Measurements from ENCODE around the gene BBX. TPM values are rescaled to one million over a fixed set of nuclear protein-coding genes. Genes with fewer than 3 reads are reported as not detected.

BBX gene
- polyA plus RNA-seq, 1 donor from 2014 or later, result 23.8 TPM

- H3K4me2 ChIP-seq (ENCODE audit: low read length), result no peak overlapping the region
- H3K36me3 ChIP-seq (ENCODE audit: insufficient read depth, low read length), result no peaks in the 10 kb centered on the region
- no peaks in the 10 kb centered on the region for H4K20me1 ChIP-seq (ENCODE audit: insufficient read depth)
- no peak overlapping the region for H3K9ac ChIP-seq (ENCODE audit: low read length)
- no peaks in the 10 kb centered on the region for H3K9me2 ChIP-seq (ENCODE audit: insufficient read depth, low read length)
- H3K9me3 ChIP-seq (ENCODE audit: low read length), result no peaks in the 10 kb centered on the region
- no peaks in the 10 kb centered on the region for H3K27me3 ChIP-seq (ENCODE audit: insufficient read depth, low read depth, low read length)
- H3F3A ChIP-seq (ENCODE audit: insufficient read depth, low read length, poor library complexity, severe bottlenecking), result no peaks in the 10 kb centered on the region
- TF ChIP-seq, protein P1, sequence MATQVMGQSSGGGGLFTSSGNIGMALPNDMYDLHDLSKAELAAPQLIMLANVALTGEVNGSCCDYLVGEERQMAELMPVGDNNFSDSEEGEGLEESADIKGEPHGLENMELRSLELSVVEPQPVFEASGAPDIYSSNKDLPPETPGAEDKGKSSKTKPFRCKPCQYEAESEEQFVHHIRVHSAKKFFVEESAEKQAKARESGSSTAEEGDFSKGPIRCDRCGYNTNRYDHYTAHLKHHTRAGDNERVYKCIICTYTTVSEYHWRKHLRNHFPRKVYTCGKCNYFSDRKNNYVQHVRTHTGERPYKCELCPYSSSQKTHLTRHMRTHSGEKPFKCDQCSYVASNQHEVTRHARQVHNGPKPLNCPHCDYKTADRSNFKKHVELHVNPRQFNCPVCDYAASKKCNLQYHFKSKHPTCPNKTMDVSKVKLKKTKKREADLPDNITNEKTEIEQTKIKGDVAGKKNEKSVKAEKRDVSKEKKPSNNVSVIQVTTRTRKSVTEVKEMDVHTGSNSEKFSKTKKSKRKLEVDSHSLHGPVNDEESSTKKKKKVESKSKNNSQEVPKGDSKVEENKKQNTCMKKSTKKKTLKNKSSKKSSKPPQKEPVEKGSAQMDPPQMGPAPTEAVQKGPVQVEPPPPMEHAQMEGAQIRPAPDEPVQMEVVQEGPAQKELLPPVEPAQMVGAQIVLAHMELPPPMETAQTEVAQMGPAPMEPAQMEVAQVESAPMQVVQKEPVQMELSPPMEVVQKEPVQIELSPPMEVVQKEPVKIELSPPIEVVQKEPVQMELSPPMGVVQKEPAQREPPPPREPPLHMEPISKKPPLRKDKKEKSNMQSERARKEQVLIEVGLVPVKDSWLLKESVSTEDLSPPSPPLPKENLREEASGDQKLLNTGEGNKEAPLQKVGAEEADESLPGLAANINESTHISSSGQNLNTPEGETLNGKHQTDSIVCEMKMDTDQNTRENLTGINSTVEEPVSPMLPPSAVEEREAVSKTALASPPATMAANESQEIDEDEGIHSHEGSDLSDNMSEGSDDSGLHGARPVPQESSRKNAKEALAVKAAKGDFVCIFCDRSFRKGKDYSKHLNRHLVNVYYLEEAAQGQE (IDR thresholded peaks at IDR 0.05; ENCODE audit: borderline replicate concordance), result no peak
- TF ChIP-seq TAF1 (IDR thresholded peaks at IDR 0.05; ENCODE audit: low read depth) (no peak), POLR2AphosphoS5 (IDR thresholded peaks at IDR 0.05) (no peak), SMC3 (conservative IDR thresholded peaks at IDR 0.05; ENCODE audit: poor library complexity) (no peak), RAD21 (conservative IDR thresholded peaks at IDR 0.05) (no peak), EZH2 (IDR thresholded peaks at IDR 0.05; ENCODE audit: borderline replicate concordance, insufficient read depth, low read length, poor library complexity, severe bottlenecking) (no peak), EP300 (conservative IDR thresholded peaks at IDR 0.05; ENCODE audit: poor library complexity, severe bottlenecking) (no peak), MXI1 (conservative IDR thresholded peaks at IDR 0.05; ENCODE audit: poor library complexity, severe bottlenecking) (no peak)
- TF ChIP-seq, protein P2, sequence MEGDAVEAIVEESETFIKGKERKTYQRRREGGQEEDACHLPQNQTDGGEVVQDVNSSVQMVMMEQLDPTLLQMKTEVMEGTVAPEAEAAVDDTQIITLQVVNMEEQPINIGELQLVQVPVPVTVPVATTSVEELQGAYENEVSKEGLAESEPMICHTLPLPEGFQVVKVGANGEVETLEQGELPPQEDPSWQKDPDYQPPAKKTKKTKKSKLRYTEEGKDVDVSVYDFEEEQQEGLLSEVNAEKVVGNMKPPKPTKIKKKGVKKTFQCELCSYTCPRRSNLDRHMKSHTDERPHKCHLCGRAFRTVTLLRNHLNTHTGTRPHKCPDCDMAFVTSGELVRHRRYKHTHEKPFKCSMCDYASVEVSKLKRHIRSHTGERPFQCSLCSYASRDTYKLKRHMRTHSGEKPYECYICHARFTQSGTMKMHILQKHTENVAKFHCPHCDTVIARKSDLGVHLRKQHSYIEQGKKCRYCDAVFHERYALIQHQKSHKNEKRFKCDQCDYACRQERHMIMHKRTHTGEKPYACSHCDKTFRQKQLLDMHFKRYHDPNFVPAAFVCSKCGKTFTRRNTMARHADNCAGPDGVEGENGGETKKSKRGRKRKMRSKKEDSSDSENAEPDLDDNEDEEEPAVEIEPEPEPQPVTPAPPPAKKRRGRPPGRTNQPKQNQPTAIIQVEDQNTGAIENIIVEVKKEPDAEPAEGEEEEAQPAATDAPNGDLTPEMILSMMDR (IDR thresholded peaks at IDR 0.05; ENCODE audit: poor library complexity, severe bottlenecking), result no peak
- H3K4me3 ChIP-seq (ENCODE audit: low read length), result no peak overlapping the region
- H2AFZ ChIP-seq (ENCODE audit: low read depth, low read length), result no peak overlapping the region
- no peaks in the 10 kb centered on the region for H3K79me2 ChIP-seq (replicated peaks; ENCODE audit: insufficient read depth, low read length)
- H3K27ac ChIP-seq (ENCODE audit: low read length), result no peak overlapping the region
Measured at GRCh38 chr3:107769882-107770281, 247.1 kb downstream of the BBX start.

- Histone ChIP-seq H3K4me3 (ENCODE audit: low read length) (no peak overlapping the region), H3K9ac (ENCODE audit: low read length) (no peak overlapping the region), H2AFZ (ENCODE audit: low read depth, low read length) (no peak overlapping the region), H3F3A (ENCODE audit: insufficient read depth, low read length, poor library complexity, severe bottlenecking) (no peaks in the 10 kb centered on the region), H3K9me3 (ENCODE audit: low read length) (no peaks in the 10 kb centered on the region), H3K27me3 (ENCODE audit: insufficient read depth, low read depth, low read length) (no peaks in the 10 kb centered on the region), H3K79me2 (replicated peaks; ENCODE audit: insufficient read depth, low read length) (no peaks in the 10 kb centered on the region), H4K20me1 (ENCODE audit: insufficient read depth) (no peaks in the 10 kb centered on the region), H3K27ac (ENCODE audit: low read length) (no peak overlapping the region), H3K4me2 (ENCODE audit: low read length) (no peak overlapping the region), H3K9me2 (ENCODE audit: insufficient read depth, low read length) (no peaks in the 10 kb centered on the region), H3K36me3 (ENCODE audit: insufficient read depth, low read length) (no peaks in the 10 kb centered on the region)
- no peak for TF ChIP-seq RAD21 (conservative IDR thresholded peaks at IDR 0.05)
- TF ChIP-seq POLR2AphosphoS5 (IDR thresholded peaks at IDR 0.05), result no peak
- TF ChIP-seq, protein P1 (IDR thresholded peaks at IDR 0.05; ENCODE audit: borderline replicate concordance), result no peak
- no peak for TF ChIP-seq MXI1 (conservative IDR thresholded peaks at IDR 0.05; ENCODE audit: poor library complexity, severe bottlenecking)
- no peak for TF ChIP-seq TAF1 (IDR thresholded peaks at IDR 0.05; ENCODE audit: low read depth)
- TF ChIP-seq SMC3 (conservative IDR thresholded peaks at IDR 0.05; ENCODE audit: poor library complexity), result no peak
- no peak for TF ChIP-seq EP300 (conservative IDR thresholded peaks at IDR 0.05; ENCODE audit: poor library complexity, severe bottlenecking)
- TF ChIP-seq EZH2 (IDR thresholded peaks at IDR 0.05; ENCODE audit: borderline replicate concordance, insufficient read depth, low read length, poor library complexity, severe bottlenecking), result no peak
Measured at GRCh38 chr3:107772016-107772415, 249.3 kb downstream of the BBX start.

All from neural cell (in vitro differentiated cells).